Endothelial cell of umbilical vein (primary cell): Measurements from ENCODE around the gene GAP43. TPM values are rescaled to one million over a fixed set of nuclear protein-coding genes. Genes with fewer than 3 reads are reported as not detected.

Source experiments
- BruUV-seq: library from RNA; stranded (reverse); fragments of 400-500 nt; replicated peaks from 2 replicates; lab custom pipeline; 2021; lab: Mats Ljungman, UMichigan
- CTCF ChIA-PET: fragments of 300-600, 350-600 bp; sonication (Branson Sonifier 250); formaldehyde crosslinking; loops from one replicate; lab custom pipeline; 2021; ENCODE audit warnings: antibody characterized with exemption, inconsistent platforms; lab: Charles Lee
- POLR2A ChIA-PET: fragments of 300-600, 350-600 bp; sonication (Branson Sonifier 250); formaldehyde crosslinking; loops from one replicate; lab custom pipeline; 2021; ENCODE audit warnings: antibody characterized with exemption, inconsistent platforms; lab: Charles Lee
- DNase-seq: peaks from one replicate; pipeline ENCODE4 v3.0.0-alpha.2; 2011; ENCODE audit warnings: low read depth, low spot score
- FAIRE-seq: peaks from 2 replicates; lab custom pipeline; 2011; peaks lifted over from hg19 to GRCh38; lab: Jason Lieb, UNC
- H2AFZ ChIP-seq: 2 replicates; pipeline ENCODE4 v1.6.0; 2012; ENCODE audit warnings: low read depth, low read length, control low read depth, inconsistent platforms
- H3K27ac ChIP-seq: 2 replicates; pipeline ENCODE4 v1.5.1; 2011; ENCODE audit warnings: low read depth, mild to moderate bottlenecking, control low read depth, low read length, moderate library complexity; ENCODE audit not compliant: insufficient read depth
- H3K27me3 ChIP-seq, 2 experiments: 2 replicates each; pipeline versions ENCODE4 v1.6.0 to v1.6.1; 2011; ENCODE audit warnings: low read length in 2 of 2, mixed read lengths in 1 of 2; ENCODE audit not compliant: control insufficient read depth in 2 of 2, insufficient read depth in 2 of 2
- H3K36me3 ChIP-seq, 2 experiments: 2 replicates in 1 of 2; 3 replicates in 1 of 2; pipeline ENCODE4 v1.5.1; 2011; ENCODE audit warnings: low read length in 2 of 2, mild to moderate bottlenecking in 1 of 2, moderate library complexity in 1 of 2; ENCODE audit not compliant: control insufficient read depth in 2 of 2, insufficient read depth in 2 of 2; ENCODE audit errors: extremely low read depth in 1 of 2
- H3K4me1 ChIP-seq: 3 replicates; pipeline ENCODE4 v1.5.1; 2011; ENCODE audit warnings: mild to moderate bottlenecking, low read length; ENCODE audit not compliant: control insufficient read depth, insufficient read depth; ENCODE audit errors: extremely low read depth
- H3K4me2 ChIP-seq: 2 replicates; pipeline ENCODE4 v1.6.1; 2011; ENCODE audit warnings: low read length, control low read depth, mixed read lengths; ENCODE audit not compliant: insufficient read depth
- H3K4me3 ChIP-seq, 3 experiments: fragments of 200-600 bp in 1 of 3; sonication (generic), shearing (Covaris generic) in 1 of 3; replicated peaks in 1 of 3; 2 replicates each; pipeline ENCODE4 v1.5.1; 2011 to 2016; ENCODE audit warnings: control low read depth in 3 of 3, low read length in 3 of 3, mild to moderate bottlenecking in 2 of 3, inconsistent platforms in 1 of 3, low read depth in 1 of 3, moderate library complexity in 1 of 3; ENCODE audit not compliant: insufficient read depth in 1 of 3
- H3K79me2 ChIP-seq: 2 replicates; pipeline ENCODE4 v1.6.0; 2012; ENCODE audit warnings: low read length, inconsistent platforms; ENCODE audit not compliant: control insufficient read depth, insufficient read depth
- H3K9ac ChIP-seq: replicated peaks from 2 replicates; pipeline ENCODE3; 2011; ENCODE audit warnings: low read length, control low read depth; ENCODE audit not compliant: insufficient read depth; ENCODE audit errors: extremely low read depth
- H3K9me1 ChIP-seq: replicated peaks from 3 replicates; pipeline ENCODE4 v1.6.0; 2011; ENCODE audit warnings: mild to moderate bottlenecking, low read length; ENCODE audit not compliant: control insufficient read depth, insufficient read depth; ENCODE audit errors: extremely low read depth
- H3K9me3 ChIP-seq: replicated peaks from 2 replicates; pipeline ENCODE4 v1.5.1; 2012; ENCODE audit warnings: low read length, inconsistent platforms; ENCODE audit not compliant: control insufficient read depth, insufficient read depth
- H4K20me1 ChIP-seq: replicated peaks from 2 replicates; pipeline ENCODE3; 2011; ENCODE audit warnings: mild to moderate bottlenecking, low read length; ENCODE audit not compliant: control insufficient read depth, insufficient read depth; ENCODE audit errors: extremely low read depth
- EZH2 ChIP-seq: IDR thresholded peaks from 2 replicates; pipeline ENCODE4 v1.6.1; 2012; ENCODE audit warnings: borderline replicate concordance, low read depth, mild to moderate bottlenecking, moderate library complexity, low read length, inconsistent platforms; ENCODE audit not compliant: severe bottlenecking
- GATA2 ChIP-seq: IDR thresholded peaks from 2 replicates; pipeline ENCODE4 v1.7.0; 2011; ENCODE audit warnings: low read depth, mild to moderate bottlenecking, moderate library complexity, mixed read lengths, low read length; ENCODE audit not compliant: insufficient read length, insufficient read depth
- MYC ChIP-seq: IDR thresholded peaks from one replicate; pipeline ENCODE4 v1.6.1; 2011; ENCODE audit warnings: mild to moderate bottlenecking, low read depth, low read length
- dilution Hi-C: fragments of 300-500 bp; cut with MboI; formaldehyde crosslinking; loops from one replicate; pipeline ENCODE4 v1.15.0; 2019; ENCODE audit warnings: low sequenced_read_pairs; ENCODE audit not compliant: extremely low pct_ligation_motif_present
- intact Hi-C: fragments of 100-400 bp; cut with micrococcal nuclease; formaldehyde crosslinking; loops from one replicate; pipeline ENCODE4 v1.10.0; 2022
- polyA plus RNA-seq, 4 experiments: library from polyadenylated mRNA; depleted of rRNA in 3 of 4; stranded (reverse) in 3 of 4; unstranded in 1 of 4; fragments of >200 nt; gene quantifications; 2 replicates each; pipeline versions ENCODE4 v1.2.1 to v1.2.3, GENCODE V29; 2011 to 2012; ENCODE audit warnings: missing spikeins in 1 of 4
- total RNA-seq: library from RNA; stranded (reverse); gene quantifications from 2 replicates; pipeline ENCODE4 v1.2.3, GENCODE V29; 2021
- TF ChIP-seq, protein P1 (sequence below), 2 donors: IDR thresholded peaks; 1 replicate in 1 of 2; 2 replicates in 1 of 2; pipeline ENCODE4 v1.5.1; 2011; ENCODE audit warnings: low read length in 2 of 2, mild to moderate bottlenecking in 2 of 2, moderate library complexity in 2 of 2, control low read depth in 1 of 2, inconsistent platforms in 1 of 2, low read depth in 1 of 2; ENCODE audit not compliant: insufficient read depth in 1 of 2; ENCODE audit errors: extremely low read depth in 1 of 2
- TF ChIP-seq, protein P2 (sequence below): IDR thresholded peaks from 2 replicates; pipeline ENCODE4 v1.6.1; 2011; ENCODE audit not compliant: insufficient read depth, insufficient read length

Gene GAP43
- total and polyA plus RNA-seq, 2 donors (not counting 3 experiments of a cell fraction or from before 2014, with no cell fraction given), result 0.06 TPM; not detected in 1

- intact Hi-C loops, result no loop called here
- Histone ChIP-seq H2AFZ (no peak overlapping the region), H3K27me3 (peaks cover 4 to 11% of the 10 kb centered on the region in 2 experiments), H3K4me1 (no peaks in the 10 kb centered on the region), H3K9ac (no peak overlapping the region), H3K9me1 (no peaks in the 10 kb centered on the region), H3K79me2 (no peaks in the 10 kb centered on the region), H3K9me3 (no peaks in the 10 kb centered on the region), H3K4me3 (no peak overlapping the region), H4K20me1 (no peaks in the 10 kb centered on the region), H3K27ac (no peak overlapping the region), H3K36me3 (no peaks in the 10 kb centered on the region), H3K4me2 (no peak overlapping the region)
- DNase-seq (no peak), FAIRE-seq (no peak)
- ChIA-PET CTCF (interaction anchor here (1.2 kb wide), 1 partner anchor 13 kb away, joined by 3 read pairs; no protein-coding TSS in a partner anchor), POLR2A (no interaction called here)
- BruUV-seq, result no TSS peak
- TF ChIP-seq GATA2 (no peak), MYC (no peak), EZH2 (no peak)
- TF ChIP-seq, protein P1, sequence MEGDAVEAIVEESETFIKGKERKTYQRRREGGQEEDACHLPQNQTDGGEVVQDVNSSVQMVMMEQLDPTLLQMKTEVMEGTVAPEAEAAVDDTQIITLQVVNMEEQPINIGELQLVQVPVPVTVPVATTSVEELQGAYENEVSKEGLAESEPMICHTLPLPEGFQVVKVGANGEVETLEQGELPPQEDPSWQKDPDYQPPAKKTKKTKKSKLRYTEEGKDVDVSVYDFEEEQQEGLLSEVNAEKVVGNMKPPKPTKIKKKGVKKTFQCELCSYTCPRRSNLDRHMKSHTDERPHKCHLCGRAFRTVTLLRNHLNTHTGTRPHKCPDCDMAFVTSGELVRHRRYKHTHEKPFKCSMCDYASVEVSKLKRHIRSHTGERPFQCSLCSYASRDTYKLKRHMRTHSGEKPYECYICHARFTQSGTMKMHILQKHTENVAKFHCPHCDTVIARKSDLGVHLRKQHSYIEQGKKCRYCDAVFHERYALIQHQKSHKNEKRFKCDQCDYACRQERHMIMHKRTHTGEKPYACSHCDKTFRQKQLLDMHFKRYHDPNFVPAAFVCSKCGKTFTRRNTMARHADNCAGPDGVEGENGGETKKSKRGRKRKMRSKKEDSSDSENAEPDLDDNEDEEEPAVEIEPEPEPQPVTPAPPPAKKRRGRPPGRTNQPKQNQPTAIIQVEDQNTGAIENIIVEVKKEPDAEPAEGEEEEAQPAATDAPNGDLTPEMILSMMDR (IDR thresholded peaks at IDR 0.05; ENCODE audit: extremely low read depth in 1 of 2, insufficient read depth in 1 of 2, low read depth in 1 of 2, low read length in 2 of 2), result no peak
- TF ChIP-seq, protein P2, sequence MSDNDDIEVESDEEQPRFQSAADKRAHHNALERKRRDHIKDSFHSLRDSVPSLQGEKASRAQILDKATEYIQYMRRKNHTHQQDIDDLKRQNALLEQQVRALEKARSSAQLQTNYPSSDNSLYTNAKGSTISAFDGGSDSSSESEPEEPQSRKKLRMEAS, result no peak
- dilution Hi-C loops, result no loop called here
Measured at GRCh38 chr3:115670911-115671310, 47.6 kb downstream of the GAP43 start.
